Esophagus muscularis mucosa (tissue), 3 donors: ENCODE results near the gene GAGE13.
"Not testable (repeated sequence)": the region's sequence is repeated elsewhere in the genome, so short reads cannot be mapped to it uniquely, and the experiment has no call there.

Experiments
- POLR2A ChIP-seq: fragments of 450-650 bp; IDR thresholded peaks from one replicate; pipeline ENCODE4 v1.6.1; 2017; ENCODE audit warnings: antibody characterized with exemption, moderate library complexity, mild to moderate bottlenecking, low read depth
- TF ChIP-seq, protein P1 (sequence below), 3 experiments: fragments of 200-600 bp in 2 of 3; fragments of 450-650 bp in 1 of 3; sonication (generic) in 2 of 3; IDR thresholded peaks; one replicate each; pipeline ENCODE4 v1.5.1; 2017 to 2019; ENCODE audit warnings: antibody characterized with exemption in 3 of 3, mild to moderate bottlenecking in 2 of 3, moderate library complexity in 1 of 3

DNA sequence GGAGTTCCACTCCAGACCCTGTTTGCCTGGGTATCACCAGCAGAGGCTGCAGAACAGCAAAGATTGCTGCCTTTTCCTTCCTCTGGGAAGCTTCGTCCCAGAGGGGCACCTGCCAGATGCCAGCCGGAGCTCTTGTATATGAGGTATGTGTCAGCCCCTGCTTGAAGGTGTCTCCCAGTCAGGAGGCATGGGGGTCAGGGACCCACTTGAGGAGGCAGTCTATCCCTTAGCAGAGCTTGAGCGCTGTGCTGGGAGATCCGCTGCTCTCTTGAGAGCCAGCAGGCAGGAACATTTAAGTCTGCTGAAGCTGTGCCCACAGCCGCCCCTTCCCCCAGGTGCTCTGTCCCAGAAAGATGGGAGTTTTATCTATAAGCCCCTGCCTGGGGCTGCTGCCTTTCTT is 32.1 kb upstream of the GAGE13 start:
- TF ChIP-seq, protein P1, sequence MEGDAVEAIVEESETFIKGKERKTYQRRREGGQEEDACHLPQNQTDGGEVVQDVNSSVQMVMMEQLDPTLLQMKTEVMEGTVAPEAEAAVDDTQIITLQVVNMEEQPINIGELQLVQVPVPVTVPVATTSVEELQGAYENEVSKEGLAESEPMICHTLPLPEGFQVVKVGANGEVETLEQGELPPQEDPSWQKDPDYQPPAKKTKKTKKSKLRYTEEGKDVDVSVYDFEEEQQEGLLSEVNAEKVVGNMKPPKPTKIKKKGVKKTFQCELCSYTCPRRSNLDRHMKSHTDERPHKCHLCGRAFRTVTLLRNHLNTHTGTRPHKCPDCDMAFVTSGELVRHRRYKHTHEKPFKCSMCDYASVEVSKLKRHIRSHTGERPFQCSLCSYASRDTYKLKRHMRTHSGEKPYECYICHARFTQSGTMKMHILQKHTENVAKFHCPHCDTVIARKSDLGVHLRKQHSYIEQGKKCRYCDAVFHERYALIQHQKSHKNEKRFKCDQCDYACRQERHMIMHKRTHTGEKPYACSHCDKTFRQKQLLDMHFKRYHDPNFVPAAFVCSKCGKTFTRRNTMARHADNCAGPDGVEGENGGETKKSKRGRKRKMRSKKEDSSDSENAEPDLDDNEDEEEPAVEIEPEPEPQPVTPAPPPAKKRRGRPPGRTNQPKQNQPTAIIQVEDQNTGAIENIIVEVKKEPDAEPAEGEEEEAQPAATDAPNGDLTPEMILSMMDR (IDR thresholded peaks at IDR 0.05) = not testable (repeated sequence)
- TF ChIP-seq POLR2A = not testable (repeated sequence)
